Measurements from ENCODE around the gene SLC34A1. TPM values are rescaled to one million over a fixed set of nuclear protein-coding genes. Genes with fewer than 3 reads are reported as not detected.

The SLC34A1 gene
- total and polyA plus RNA-seq, 2 of the 13 experiments (the other 11 are each of a cell fraction or from before 2014, with no cell fraction given) = 0.03 to 0.20 TPM

- TF ChIP-seq ZNF770 (CRISPR knock-in tag; IDR thresholded peaks at IDR 0.05) = no peak
- 0 out of 2 replicates have a peak, but pooled peaks have one; percentile 42 for TF ChIP-seq ZNF430 (CRISPR knock-in tag; IDR thresholded peaks at IDR 0.05)
- no peak for TF ChIP-seq PHF5A (CRISPR knock-in tag; IDR thresholded peaks at IDR 0.05; ENCODE audit: low read depth, unreplicated experiment)
- TF ChIP-seq PCBP2 (optimal IDR thresholded peaks at IDR 0.05; ENCODE audit: low read depth, low read length, poor library complexity, severe bottlenecking) = no peak
- peak; percentile 53; the same call in 1 of the 2 replicates for TF ChIP-seq DMAP1 (CRISPR knock-in tag; IDR thresholded peaks at IDR 0.05)
- TF ChIP-seq RNF2 (conservative IDR thresholded peaks at IDR 0.05; ENCODE audit: low read depth) = no peak
- peak; percentile 15; the same call in 1 of the 2 replicates for TF ChIP-seq ZNF441 (CRISPR knock-in tag; IDR thresholded peaks at IDR 0.05; ENCODE audit: borderline replicate concordance)
- TF ChIP-seq ISX (CRISPR knock-in tag; conservative IDR thresholded peaks at IDR 0.05) = no peak
- peak; percentile 33; the same call in 1 of the 2 replicates for TF ChIP-seq KDM2A (CRISPR knock-in tag; IDR thresholded peaks at IDR 0.05; ENCODE audit: borderline replicate concordance, low read depth)
- peak; percentile 20; the same call in 1 of the 2 replicates for TF ChIP-seq CBX5 (CRISPR knock-in tag; IDR thresholded peaks at IDR 0.05; ENCODE audit: borderline replicate concordance)
- no peak for TF ChIP-seq HOMEZ (CRISPR knock-in tag; IDR thresholded peaks at IDR 0.05; ENCODE audit: low read depth)
- no peak for TF ChIP-seq ADNP (CRISPR knock-in tag; IDR thresholded peaks at IDR 0.05)
- peak; percentile 59; the same call in 1 of the 2 replicates for TF ChIP-seq ARID2 (CRISPR knock-in tag; IDR thresholded peaks at IDR 0.05; ENCODE audit: borderline replicate concordance)
- no peak for TF ChIP-seq ZNF616 (CRISPR knock-in tag; IDR thresholded peaks at IDR 0.05; ENCODE audit: low read depth)
- TF ChIP-seq MAZ (IDR thresholded peaks at IDR 0.05; ENCODE audit: borderline replicate concordance, low read depth, low read length) = no peak
- TF ChIP-seq MAZ (CRISPR knock-in tag; IDR thresholded peaks at IDR 0.05; ENCODE audit: low read depth) = peak; percentile 89
- peak; percentile 66 for TF ChIP-seq SALL1 (CRISPR knock-in tag; IDR thresholded peaks at IDR 0.05)
- TF ChIP-seq ZNF780A (CRISPR knock-in tag; IDR thresholded peaks at IDR 0.05) = no peak
- TF ChIP-seq TBX3 (IDR thresholded peaks at IDR 0.05; ENCODE audit: borderline replicate concordance) = no peak
- TF ChIP-seq ARID4A (CRISPR knock-in tag; IDR thresholded peaks at IDR 0.05; ENCODE audit: borderline replicate concordance) = peak; percentile 65; the same call in 1 of the 2 replicates
These were observed 21.4 kb upstream of the SLC34A1 start (continued) for GRCh38 chr5:177362610-177363507.
